Medulla oblongata (tissue), 1 donor: ENCODE measurements around the gene HLA-F.

Experiments used
- DNase-seq: peaks from one replicate; pipeline ENCODE4 v3.0.0-alpha.2; 2015; ENCODE audit errors: extremely low spot score

The HLA-F gene

GRCh38 chr6:29724937-29725869 is 2.0 kb downstream of the HLA-F start:
- no peak for DNase-seq

DNA sequence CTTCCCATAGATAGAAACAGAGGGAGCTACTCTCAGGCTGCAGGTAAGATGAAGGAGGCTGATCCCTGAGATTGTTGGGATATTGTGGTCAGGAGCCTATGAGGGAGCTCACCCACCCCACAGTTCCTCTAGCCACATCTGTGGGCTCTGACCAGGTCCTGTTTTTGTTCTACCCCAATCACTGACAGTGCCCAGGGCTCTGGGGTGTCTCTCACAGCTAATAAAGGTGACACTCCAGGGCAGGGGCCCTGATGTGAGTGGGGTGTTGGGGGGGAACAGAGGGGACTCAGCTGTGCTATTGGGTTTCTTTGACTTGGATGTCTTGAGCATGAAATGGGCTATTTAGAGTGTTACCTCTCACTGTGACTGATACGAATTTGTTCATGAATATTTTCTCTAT is 2.8 kb downstream of the HLA-F start:
- no peak for DNase-seq

DNA sequence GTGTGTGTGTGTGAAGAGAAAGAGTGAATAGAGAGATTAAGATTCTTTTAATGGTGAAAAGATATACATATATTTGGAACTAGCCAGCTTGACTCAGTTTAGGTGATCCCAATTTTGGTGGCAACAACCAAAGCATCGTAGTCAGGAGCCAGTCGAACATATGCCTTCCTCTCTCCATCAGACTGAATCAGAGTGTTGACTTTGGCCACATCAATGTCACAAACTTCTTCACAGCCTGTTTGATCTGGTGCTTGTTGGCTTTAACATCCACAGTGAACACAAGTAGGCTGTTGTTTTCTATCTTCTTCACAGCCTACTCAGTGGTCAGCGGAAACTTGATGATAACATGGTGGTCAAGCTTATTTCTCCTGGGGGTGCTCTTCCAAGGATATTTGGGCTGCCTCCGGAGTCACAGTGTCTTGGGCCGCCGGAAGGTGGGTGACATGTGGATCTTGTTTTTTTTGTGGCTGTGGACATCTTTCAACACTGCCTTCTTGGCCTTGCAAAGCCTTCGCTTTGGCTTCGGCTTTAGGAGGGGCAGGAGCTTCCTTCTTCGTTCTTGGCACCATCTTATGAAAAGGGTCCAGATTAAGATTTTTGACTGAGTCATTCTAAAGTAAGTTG is 3.4 kb downstream of the HLA-F start:
- DNase-seq: no peak

DNA sequence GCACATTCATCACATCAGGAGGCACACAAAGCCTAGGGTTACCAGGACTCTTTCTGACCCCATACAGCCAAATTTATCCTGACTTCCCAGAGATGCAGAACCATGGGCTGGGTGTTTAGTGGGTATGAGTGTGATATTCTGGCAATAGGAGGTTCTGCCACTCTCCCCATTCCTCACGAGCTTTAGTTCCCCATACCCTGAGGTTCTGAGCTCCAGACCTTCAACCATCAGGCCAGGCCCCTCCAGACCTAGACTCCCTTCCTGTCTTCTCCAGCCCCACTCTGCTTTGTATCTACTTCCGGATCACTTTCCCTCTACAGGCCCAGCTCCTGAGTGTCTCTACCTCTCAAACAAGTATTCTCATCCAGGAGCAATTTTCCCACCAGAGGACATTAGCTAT is 4.4 kb downstream of the HLA-F start:
- DNase-seq: no peak

DNA sequence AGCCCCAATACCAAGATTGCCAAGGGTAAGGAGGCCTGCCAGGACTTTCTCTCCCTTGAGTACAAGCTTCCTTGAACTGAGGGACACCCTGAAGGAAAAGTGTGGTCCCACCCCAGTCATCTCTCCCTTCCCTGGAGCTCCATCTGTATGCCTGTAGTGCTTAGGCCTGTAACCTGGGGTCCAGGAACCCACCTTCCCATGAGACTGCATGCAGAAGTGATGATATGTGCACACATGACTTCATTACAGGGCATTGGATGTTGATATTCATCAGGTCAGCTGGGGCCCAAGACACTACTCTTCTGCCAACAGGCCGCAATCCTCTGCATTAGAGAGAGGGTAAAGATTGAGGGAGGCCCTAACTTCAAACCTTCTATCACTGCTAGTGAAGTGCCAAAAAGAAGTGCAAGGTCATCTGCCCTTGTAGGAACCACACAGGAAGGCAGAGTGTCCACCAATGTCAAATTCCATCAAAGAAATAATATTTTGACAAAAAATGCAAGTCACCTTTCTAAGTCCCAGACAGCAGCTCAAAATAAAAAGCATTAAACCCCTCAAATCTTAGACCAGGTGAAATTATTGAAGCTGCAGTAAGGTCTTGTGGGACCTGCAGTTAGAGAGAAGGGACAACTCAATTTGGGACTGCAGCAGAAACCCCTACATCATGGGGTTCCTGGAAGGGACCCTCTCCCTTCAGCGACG is 5.1 kb downstream of the HLA-F start:
- no peak for DNase-seq

DNA sequence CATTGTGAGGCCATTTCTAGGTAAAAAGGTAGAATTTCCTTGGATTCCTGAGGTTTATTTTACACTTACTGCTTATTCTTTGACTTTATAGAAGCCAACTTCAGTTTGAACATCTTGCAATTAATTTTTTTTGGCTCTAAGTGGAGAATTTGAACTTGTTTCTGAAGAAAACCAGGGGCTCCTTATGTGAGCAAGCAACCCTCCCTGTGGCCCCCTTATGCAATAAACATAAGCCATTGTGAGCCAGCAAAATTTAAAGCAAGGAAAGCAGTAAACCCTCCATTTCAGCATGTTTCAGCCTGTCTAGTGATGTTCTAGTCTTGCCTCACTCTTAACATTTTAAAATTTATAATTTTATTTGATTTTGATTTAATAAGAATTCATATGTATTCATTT is 5.6 kb downstream of the HLA-F start:
- no peak for DNase-seq

DNA sequence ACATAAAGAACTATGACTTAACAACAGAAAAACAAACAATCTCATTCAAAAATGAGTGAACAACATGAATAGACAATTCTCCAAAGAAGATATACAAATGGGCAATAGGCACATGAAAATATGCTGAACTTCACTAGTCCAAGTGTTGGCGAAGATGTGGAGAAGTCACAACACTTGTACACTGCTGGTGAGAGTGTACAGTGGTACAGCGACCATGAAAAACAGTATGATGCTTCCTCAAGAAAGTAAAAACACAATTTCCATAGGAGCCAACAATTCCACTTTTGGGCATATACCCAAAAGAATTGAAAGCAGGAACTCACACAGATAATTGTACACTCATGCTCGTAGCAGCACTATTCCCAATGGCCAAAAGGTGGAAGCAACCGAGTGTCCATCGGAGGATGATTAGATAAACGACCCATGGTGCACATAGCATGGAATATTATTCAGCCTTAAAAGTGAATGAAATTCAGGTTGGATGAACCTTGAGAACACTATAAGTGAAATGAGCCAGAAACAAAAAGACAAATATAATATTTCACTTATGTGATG is 6.6 kb downstream of the HLA-F start:
- no peak for DNase-seq

GRCh38 chr6:29730575-29731126 is 7.4 kb downstream of the HLA-F start:
- no peak for DNase-seq

DNA sequence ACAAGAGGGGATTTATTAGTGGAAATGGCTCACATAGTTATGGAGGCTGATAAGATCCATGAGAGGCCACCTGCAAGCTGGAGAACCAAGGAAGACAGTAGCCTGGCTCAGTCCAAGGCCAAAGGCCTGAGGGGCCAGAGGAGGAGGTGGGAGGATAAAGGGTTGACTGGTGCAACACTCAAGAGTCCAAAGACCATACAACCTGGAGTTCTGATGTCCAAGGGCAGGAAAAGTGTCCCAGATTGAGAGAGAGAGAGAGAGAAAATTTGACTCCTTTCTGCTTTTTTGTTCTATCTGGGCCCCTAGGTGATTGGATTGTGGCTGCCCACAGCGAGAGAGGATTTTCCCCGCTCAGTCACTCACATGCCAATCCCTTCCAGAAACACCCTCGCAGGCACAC is 8.0 kb downstream of the HLA-F start:
- no peak for DNase-seq

DNA sequence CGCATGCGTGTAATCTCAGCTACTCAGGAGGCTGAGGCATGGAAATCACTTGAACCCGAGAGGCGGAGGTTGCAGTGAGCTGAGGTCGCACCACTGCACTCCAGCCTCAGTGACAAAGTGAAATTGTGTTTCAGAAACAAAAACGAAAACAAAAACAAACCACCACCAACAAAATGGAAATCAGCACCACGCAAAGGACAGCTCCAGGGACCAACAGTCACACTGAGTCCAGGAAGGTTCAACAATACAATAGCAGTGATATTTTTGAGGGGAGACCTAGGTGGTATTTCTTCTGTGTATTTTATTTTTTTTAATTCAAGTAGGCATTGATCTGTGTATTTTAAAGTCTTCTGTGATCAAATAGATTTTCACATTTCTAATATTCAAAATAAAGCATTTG is 9.8 kb downstream of the HLA-F start:
- no peak for DNase-seq

GRCh38 chr6:29734046-29735018 is 11.1 kb downstream of the HLA-F start:
- no peak for DNase-seq

DNA sequence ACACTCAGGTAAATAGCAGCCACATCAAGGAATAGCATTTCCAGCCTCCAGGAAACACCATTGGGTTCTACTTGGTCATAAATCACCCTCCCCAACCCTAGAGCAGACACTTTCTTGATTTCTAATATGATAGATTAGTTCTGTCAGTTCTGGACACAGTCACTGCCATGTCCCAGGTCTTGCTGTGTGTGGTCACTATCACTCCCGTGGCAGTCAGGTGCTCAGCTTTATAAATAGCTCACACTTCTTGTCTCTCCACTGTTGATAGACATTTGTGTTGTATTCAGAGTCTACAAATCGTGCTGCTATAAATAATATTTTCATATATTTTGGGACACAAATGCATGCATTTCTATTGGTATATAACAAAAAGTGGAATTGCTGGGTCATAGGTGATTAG is 13.3 kb downstream of the HLA-F start:
- no peak for DNase-seq

DNA sequence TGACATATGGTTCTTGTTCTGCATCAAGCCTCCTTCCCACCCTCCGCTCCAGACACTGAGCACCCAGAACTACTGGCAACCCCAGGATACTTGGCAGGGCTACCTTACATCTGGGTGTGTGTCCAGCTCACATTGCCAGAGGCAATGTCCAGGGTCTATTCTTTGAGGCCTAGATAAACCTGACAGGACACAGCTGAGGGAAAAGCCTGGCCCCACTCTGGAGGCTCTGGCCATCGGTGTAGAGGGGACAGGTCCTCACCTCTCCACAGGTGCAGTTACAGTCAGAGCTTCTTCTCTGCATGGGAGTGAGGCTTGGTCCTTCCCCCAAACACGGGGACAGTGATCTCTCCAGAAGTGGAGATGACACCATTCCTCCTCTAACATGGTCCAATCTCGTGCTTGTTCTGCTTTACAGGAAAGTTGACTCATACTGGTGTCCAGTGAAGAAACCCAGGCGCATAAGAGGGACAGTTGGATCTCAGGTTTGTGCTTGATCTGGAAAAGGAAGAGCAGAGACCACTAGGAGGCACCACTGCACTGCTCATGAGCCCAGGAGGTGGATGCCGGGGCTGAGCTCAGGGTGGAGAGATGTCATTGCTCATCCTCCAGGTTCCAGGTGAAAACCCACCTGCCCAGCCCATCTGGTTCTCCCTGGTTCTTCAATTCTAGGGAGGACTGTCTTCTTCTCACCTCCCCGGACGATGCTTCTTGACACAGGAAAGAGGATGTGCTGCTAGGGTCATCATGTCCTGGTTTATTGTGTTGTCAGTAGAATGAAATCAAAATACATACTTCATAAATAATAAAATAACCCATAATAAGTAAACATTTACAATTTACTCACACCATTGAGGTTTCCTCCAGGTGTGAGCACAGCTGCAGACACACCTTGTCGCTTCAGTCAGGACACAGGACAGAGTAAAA is 14.7 kb downstream of the HLA-F start:
- DNase-seq: peak; percentile 77

- DNase-seq: no peak
Measured at GRCh38 chr6:29739136-29739881, 16.1 kb downstream of the HLA-F start.

DNA sequence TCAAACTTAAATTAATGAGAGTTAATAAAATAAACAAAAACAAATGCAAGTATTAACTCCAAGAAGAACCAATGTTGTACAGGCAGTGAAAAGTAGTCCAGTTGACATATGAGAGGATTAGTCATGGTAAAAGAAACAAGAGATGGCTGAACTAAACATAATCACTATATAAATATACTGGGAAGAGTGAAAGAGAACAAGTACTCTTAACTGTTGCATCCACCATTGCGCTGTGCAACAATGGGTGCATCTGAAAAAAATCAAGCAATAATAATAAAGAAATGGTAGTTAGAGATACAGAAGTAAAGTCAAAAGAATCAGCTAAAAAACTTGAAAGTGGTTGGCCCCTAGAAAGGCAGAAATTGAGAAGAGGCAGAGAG is 16.6 kb downstream of the HLA-F start:
- DNase-seq: no peak

DNA sequence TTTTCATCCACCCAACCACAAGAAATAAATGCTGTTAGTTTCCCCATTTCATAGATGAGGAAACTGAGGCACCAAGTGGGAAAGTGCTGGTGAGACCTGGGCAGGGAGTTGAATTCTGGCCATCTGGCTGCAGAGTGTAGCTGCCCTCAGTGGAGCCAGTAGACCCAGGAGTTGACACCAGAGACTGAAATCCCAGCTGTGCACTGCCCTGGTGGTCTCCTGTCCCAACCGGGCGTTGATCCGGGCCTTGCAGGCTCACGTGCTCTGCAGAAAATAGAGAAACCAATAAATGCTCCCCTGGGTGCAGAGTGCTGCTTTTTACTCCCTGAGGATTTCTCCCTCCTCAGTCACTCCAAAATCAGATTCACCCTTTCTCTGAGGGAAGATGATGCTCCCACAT is 18.4 kb downstream of the HLA-F start:
- no peak for DNase-seq

- DNase-seq: no peak
Measured at GRCh38 chr6:29742127-29742526, 18.9 kb downstream of the HLA-F start.

DNA sequence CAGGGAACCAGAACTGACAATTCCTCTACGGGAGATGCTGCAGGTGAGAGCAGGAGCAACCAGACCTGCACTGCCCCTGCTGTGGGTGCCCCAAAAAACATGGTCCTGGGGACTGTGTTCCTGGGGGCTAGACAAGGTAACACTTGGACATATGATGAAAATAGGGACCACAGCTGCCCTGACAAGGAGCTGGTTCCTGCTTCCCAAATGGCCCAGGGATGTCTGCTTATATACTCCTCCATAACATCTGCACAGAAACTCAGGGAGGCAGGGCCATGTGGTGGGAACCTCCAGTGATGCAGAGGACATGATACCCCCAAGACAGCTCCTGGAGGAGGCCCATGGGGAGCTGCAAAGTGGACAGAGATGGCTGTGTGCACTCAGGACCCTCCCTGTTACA is 19.8 kb downstream of the HLA-F start:
- DNase-seq: no peak

DNA sequence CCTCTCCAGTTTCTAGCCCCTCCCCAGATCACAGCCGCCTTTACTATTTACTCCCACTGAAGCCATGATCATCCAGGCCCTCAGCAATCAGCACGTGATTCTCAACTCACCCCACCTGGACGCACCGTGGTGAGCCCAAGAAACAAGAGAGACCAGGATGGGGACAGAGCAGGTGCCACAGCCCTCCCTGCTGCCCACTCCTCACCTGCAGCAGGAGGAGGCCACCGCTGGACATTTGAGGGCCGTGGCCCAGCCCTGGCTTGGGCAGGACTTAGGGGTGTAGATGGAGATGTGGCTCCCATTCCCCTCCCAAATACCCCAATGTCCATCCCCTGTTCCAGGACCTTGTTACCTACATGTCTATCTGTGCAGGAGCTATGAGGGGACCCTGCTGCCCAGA is 20.3 kb downstream of the HLA-F start:
- no peak for DNase-seq
